Caco-2 (cell line): ENCODE data around the gene CLDN14. TPM values are rescaled to one million over a fixed set of nuclear protein-coding genes. Genes with fewer than 3 reads are reported as not detected.

Experiments
- BruUV-seq: library from RNA; stranded (reverse); fragments of 400-500 nt; replicated peaks from 2 replicates; lab custom pipeline; 2021; lab: Mats Ljungman, UMichigan
- CTCF ChIA-PET: fragments of 300-600 bp; sonication (Branson Sonifier 250); formaldehyde crosslinking; loops from one replicate; lab custom pipeline; 2022; ENCODE audit warnings: antibody characterized with exemption; lab: Charles Lee
- POLR2A ChIA-PET: fragments of 300-600 bp; sonication (Branson Sonifier 250); formaldehyde crosslinking; loops from one replicate; lab custom pipeline; 2022; ENCODE audit warnings: antibody characterized with exemption; lab: Charles Lee
- DNase-seq, 2 experiments: peaks; one replicate each; pipeline versions ENCODE4 v3.0.0 to v3.0.0-alpha.2; 2020 to 2022
- H3K27me3 ChIP-seq: replicated peaks from 2 replicates; pipeline ENCODE4 v1.6.0; 2011; ENCODE audit warnings: low read length; ENCODE audit not compliant: control insufficient read depth, insufficient read depth
- H3K36me3 ChIP-seq: 2 replicates; pipeline ENCODE4 v1.5.1; 2011; ENCODE audit warnings: low read length; ENCODE audit not compliant: control insufficient read depth, insufficient read depth
- H3K4me1 ChIP-seq: fragments of 250-450 bp; sonication (Bioruptor Pico); 2 replicates; pipeline ENCODE4 v1.5.1; 2020; ENCODE audit warnings: mild to moderate bottlenecking
- H3K4me3 ChIP-seq: 2 replicates; pipeline ENCODE4 v1.5.1; 2011; ENCODE audit warnings: low read depth, mild to moderate bottlenecking, control low read depth, low read length
- H3K9me3 ChIP-seq: fragments of 250-450 bp; sonication (Bioruptor Pico); 2 replicates; pipeline ENCODE4 v1.5.1; 2020; ENCODE audit warnings: mild to moderate bottlenecking, moderate library complexity
- H3K27ac Mint-ChIP-seq: one replicate; pipeline ENCODE4 v1.8.0; 2022; ENCODE audit warnings: mixed read lengths; ENCODE audit not compliant: unreplicated experiment
- H3K27me3 Mint-ChIP-seq: one replicate; pipeline ENCODE4 v1.8.0; 2022; ENCODE audit warnings: mixed read lengths; ENCODE audit not compliant: insufficient read depth, unreplicated experiment
- H3K36me3 Mint-ChIP-seq: one replicate; pipeline ENCODE4 v1.8.0; 2022; ENCODE audit warnings: mild to moderate bottlenecking, mixed read lengths; ENCODE audit not compliant: insufficient read depth, unreplicated experiment
- H3K4me1 Mint-ChIP-seq: one replicate; pipeline ENCODE4 v1.8.0; 2022; ENCODE audit warnings: low read depth, mixed read lengths; ENCODE audit not compliant: unreplicated experiment
- H3K4me3 Mint-ChIP-seq: one replicate; pipeline ENCODE4 v1.8.0; 2022; ENCODE audit warnings: mild to moderate bottlenecking, moderate library complexity, mixed read lengths; ENCODE audit not compliant: unreplicated experiment
- H3K9me3 Mint-ChIP-seq: one replicate; pipeline ENCODE4 v1.8.0; 2022; ENCODE audit warnings: mixed read lengths; ENCODE audit not compliant: unreplicated experiment
- CTCF ChIP-seq, 2 experiments: fragments of 200-600 bp in 1 of 2; IDR thresholded peaks; 1 replicate in 1 of 2; 2 replicates in 1 of 2; pipeline versions ENCODE4 v1.5.1 to v1.8.0; 2011 to 2022; ENCODE audit warnings: antibody characterized with exemption in 1 of 2, control low read depth in 1 of 2, inconsistent platforms in 1 of 2, low read depth in 1 of 2, low read length in 1 of 2, mild to moderate bottlenecking in 1 of 2, moderate library complexity in 1 of 2; ENCODE audit not compliant: insufficient read depth in 1 of 2, severe bottlenecking in 1 of 2, unreplicated experiment in 1 of 2
- intact Hi-C: fragments of 100-400 bp; cut with micrococcal nuclease; formaldehyde crosslinking; loops from one replicate; pipeline ENCODE4 v1.10.0; 2022; ENCODE audit not compliant: unreplicated experiment
- total RNA-seq: library from RNA; stranded (reverse); gene quantifications from 2 replicates; pipeline ENCODE4 v1.2.3, GENCODE V29; 2022

CLDN14 gene
- total RNA-seq, 1 experiment from 2014 or later = not detected

- ChIA-PET CTCF (no interaction called here), POLR2A (interaction anchor here (0.5 kb wide), 1 partner anchor 96 kb away, joined by 3 read pairs; no protein-coding TSS in a partner anchor)
- H3K4me1 Mint-ChIP-seq = no peaks in the 10 kb centered on the region
- H3K36me3 ChIP-seq = no peaks in the 10 kb centered on the region
- no peak overlapping the region for H3K4me3 Mint-ChIP-seq
- H3K27ac Mint-ChIP-seq = no peak overlapping the region
- no peak for DNase-seq
- H3K27me3 ChIP-seq = no peaks in the 10 kb centered on the region
- H3K4me3 ChIP-seq = no peak overlapping the region
- H3K4me1 ChIP-seq = no peaks in the 10 kb centered on the region
- H3K9me3 ChIP-seq = no peaks in the 10 kb centered on the region
- TF ChIP-seq CTCF (IDR thresholded peaks at IDR 0.05; ENCODE audit: insufficient read depth in 1 of 2, low read depth in 1 of 2, low read length in 1 of 2, severe bottlenecking in 1 of 2, unreplicated experiment in 1 of 2) = no peak
- no peaks in the 10 kb centered on the region for H3K9me3 Mint-ChIP-seq
- peaks cover 38% of the 10 kb centered on the region for H3K36me3 Mint-ChIP-seq
- BruUV-seq = no TSS peak
- intact Hi-C loops = no loop called here
- H3K27me3 Mint-ChIP-seq = no peaks in the 10 kb centered on the region
These were observed 64.5 kb downstream of the CLDN14 start for GRCh38 chr21:36415375-36415774.

GRCh38 chr21:36412916-36413315, 67.0 kb downstream of the CLDN14 start:
- H3K9me3 Mint-ChIP-seq = no peaks in the 10 kb centered on the region
- H3K4me1 Mint-ChIP-seq = no peaks in the 10 kb centered on the region
- H3K4me3 Mint-ChIP-seq = no peak overlapping the region
- TF ChIP-seq CTCF (IDR thresholded peaks at IDR 0.05; ENCODE audit: insufficient read depth in 1 of 2, low read depth in 1 of 2, low read length in 1 of 2, severe bottlenecking in 1 of 2, unreplicated experiment in 1 of 2) = no peak
- no peaks in the 10 kb centered on the region for H3K27me3 Mint-ChIP-seq
- no TSS peak for BruUV-seq
- H3K4me1 ChIP-seq = no peaks in the 10 kb centered on the region
- ChIA-PET CTCF (no interaction called here), POLR2A (no interaction called here)
- H3K9me3 ChIP-seq = no peaks in the 10 kb centered on the region
- H3K27ac Mint-ChIP-seq = no peak overlapping the region
- no peaks in the 10 kb centered on the region for H3K27me3 ChIP-seq
- intact Hi-C loops = no loop called here
- H3K4me3 ChIP-seq = no peak overlapping the region
- peaks cover 50% of the 10 kb centered on the region for H3K36me3 Mint-ChIP-seq
- no peaks in the 10 kb centered on the region for H3K36me3 ChIP-seq
- no peak for DNase-seq

- no peak for TF ChIP-seq CTCF (IDR thresholded peaks at IDR 0.05; ENCODE audit: insufficient read depth in 1 of 2, low read depth in 1 of 2, low read length in 1 of 2, severe bottlenecking in 1 of 2, unreplicated experiment in 1 of 2)
- no peaks in the 10 kb centered on the region for H3K27me3 Mint-ChIP-seq
- DNase-seq = no peak
- Histone ChIP-seq H3K27me3 (no peaks in the 10 kb centered on the region), H3K9me3 (no peaks in the 10 kb centered on the region), H3K4me3 (no peak overlapping the region), H3K4me1 (no peaks in the 10 kb centered on the region), H3K36me3 (no peaks in the 10 kb centered on the region)
- CTCF ChIA-PET = no interaction called here
- no peaks in the 10 kb centered on the region for H3K4me1 Mint-ChIP-seq
- H3K36me3 Mint-ChIP-seq = peaks cover 58% of the 10 kb centered on the region
- no peak overlapping the region for H3K27ac Mint-ChIP-seq
- POLR2A ChIA-PET = no interaction called here
- intact Hi-C loops = no loop called here
- BruUV-seq = no TSS peak
- H3K9me3 Mint-ChIP-seq = no peaks in the 10 kb centered on the region
- no peak overlapping the region for H3K4me3 Mint-ChIP-seq
These were observed 68.6 kb downstream of the CLDN14 start for GRCh38 chr21:36411301-36411700.

Other genes with a start within 250 kb of the CLDN14 start
- gene MORC3, start 159.9 kb downstream of the CLDN14 start, total RNA-seq = 21.6 and 23.3 TPM in 2 replicates
- 16.4 and 18.7 TPM in 2 replicates for gene CHAF1B, start 94.7 kb downstream of the CLDN14 start, total RNA-seq
- gene SIM2, start 219.0 kb upstream of the CLDN14 start, total RNA-seq = 9.4 and 11.5 TPM in 2 replicates